Omental fat pad (tissue), 4 donors: Measurements from ENCODE around the gene UPF1. TPM values are rescaled to one million over a fixed set of nuclear protein-coding genes. Genes with fewer than 3 reads are reported as not detected.

Source experiments
- ATAC-seq: fragments of 150-250 bp; one replicate; pipeline ENCODE4 v1.9.1; 2016; ENCODE audit warnings: mild to moderate bottlenecking, moderate library complexity; ENCODE audit not compliant: low FRiP score
- DNase-seq: peaks from one replicate; pipeline ENCODE4 v3.0.0-alpha.2; 2019; ENCODE audit warnings: low spot score
- CTCF ChIP-seq, 3 donors: fragments of 450-650 bp; IDR thresholded peaks; one replicate each; pipeline ENCODE4 v1.5.1; 2016 to 2017; ENCODE audit warnings: antibody characterized with exemption in 3 of 3, mild to moderate bottlenecking in 3 of 3, moderate library complexity in 2 of 3
- total RNA-seq, 4 donors: library from RNA; depleted of rRNA; stranded (reverse); fragments of >200 nt; gene quantifications; one replicate each; pipeline ENCODE4 v1.1.0, GENCODE V29; 2016

Gene UPF1
- total RNA-seq, 4 donors from 2014 or later: 67.3 to 113 (median 96.0) TPM

GRCh38 chr19:18857223-18857622, 25.5 kb downstream of the UPF1 start:
- no peak for ATAC-seq
- no peak for TF ChIP-seq CTCF (IDR thresholded peaks at IDR 0.05)
- no peak for DNase-seq

GRCh38 chr19:18858906-18859646, 27.3 kb downstream of the UPF1 start:
- ATAC-seq: no peak
- no peak for TF ChIP-seq CTCF (IDR thresholded peaks at IDR 0.05)
- no peak for DNase-seq

GRCh38 chr19:18859676-18860301, 28.0 kb downstream of the UPF1 start:
- no peak for TF ChIP-seq CTCF (IDR thresholded peaks at IDR 0.05)
- no peak for DNase-seq
- no peak for ATAC-seq

GRCh38 chr19:18860302-18860700, 28.5 kb downstream of the UPF1 start:
- TF ChIP-seq CTCF (IDR thresholded peaks at IDR 0.05): no peak
- ATAC-seq (no peak), DNase-seq (no peak)

- no peak for DNase-seq
- no peak for TF ChIP-seq CTCF (IDR thresholded peaks at IDR 0.05)
- ATAC-seq: no peak
Observed at GRCh38 chr19:18860725-18861124, 29.0 kb downstream of the UPF1 start.

GRCh38 chr19:18861235-18861634, 29.5 kb downstream of the UPF1 start:
- DNase-seq (no peak), ATAC-seq (no peak)
- TF ChIP-seq CTCF (IDR thresholded peaks at IDR 0.05): no peak

GRCh38 chr19:18861917-18862316, 30.2 kb downstream of the UPF1 start:
- ATAC-seq (no peak), DNase-seq (no peak)
- TF ChIP-seq CTCF (IDR thresholded peaks at IDR 0.05): no peak
